HCT116 (cell line): Measurements from ENCODE around the gene DOCK4. TPM values are rescaled to one million over a fixed set of nuclear protein-coding genes. Genes with fewer than 3 reads are reported as not detected.

ENCODE experiments used
- ATAC-seq: fragments of 200-7000 bp; cut with Tn5 transposase; 2 replicates; pipeline ENCODE4 v1.9.1; 2020; ENCODE audit warnings: mild to moderate bottlenecking, moderate library complexity
- BruUV-seq: library from RNA; stranded (reverse); fragments of 400-500 nt; replicated peaks from 2 replicates; lab custom pipeline; 2021; lab: Mats Ljungman, UMichigan
- CTCF ChIA-PET: fragments of 300-600 bp; sonication (Branson Sonifier 250); formaldehyde crosslinking; loops from one replicate; lab custom pipeline; 2021; ENCODE audit warnings: antibody characterized with exemption; lab: Charles Lee
- POLR2A ChIA-PET: fragments of 300-600, 350-600 bp; sonication (Branson Sonifier 250); formaldehyde crosslinking; loops from one replicate; lab custom pipeline; 2021; ENCODE audit warnings: antibody characterized with exemption; lab: Charles Lee
- RAD21 ChIA-PET, 2 experiments: fragments of 300-600 bp; sonication (Branson Sonifier 250); formaldehyde crosslinking; loops; one replicate each; lab custom pipeline; 2023; ENCODE audit warnings: low total read pairs in 2 of 2; ENCODE audit not compliant: uncharacterized antibody in 2 of 2, unreplicated experiment in 2 of 2, low non-redundant PET in 1 of 2; lab: Charles Lee
- DNase-seq: peaks from one replicate; pipeline ENCODE4 v3.0.0-alpha.2; 2010; ENCODE audit warnings: low read depth, low spot score
- H2AFZ ChIP-seq: fragments of 200-600 bp; shearing (Covaris generic), sonication (generic); 2 replicates; pipeline ENCODE4 v1.6.1; 2017; ENCODE audit warnings: low read depth, mixed run types, mixed read lengths, antibody characterized with exemption, low read length; ENCODE audit not compliant: poor library complexity, severe bottlenecking
- H3K27ac ChIP-seq: 2 replicates; pipeline ENCODE4 v1.5.1; 2012; ENCODE audit warnings: low read depth, low read length
- H3K27me3 ChIP-seq: fragments of 200-600 bp; sonication (generic); 2 replicates; pipeline ENCODE4 v1.6.1; 2016; ENCODE audit warnings: mixed run types, low read length, mixed read lengths; ENCODE audit not compliant: insufficient read depth
- H3K36me3 ChIP-seq, 2 experiments: fragments of 200-500 bp in 1 of 2; fragments of 200-600 bp in 1 of 2; sonication (Bioruptor generic) in 1 of 2; sonication (generic) in 1 of 2; 2 replicates each; pipeline versions ENCODE4 v1.5.1 to v1.6.1; 2014 to 2016; ENCODE audit warnings: low read length in 2 of 2, inconsistent platforms in 1 of 2, mixed read lengths in 1 of 2, mixed run types in 1 of 2; ENCODE audit not compliant: insufficient read depth in 2 of 2, control insufficient read depth in 1 of 2
- H3K4me1 ChIP-seq, 2 experiments: fragments of 200-600 bp in 1 of 2; sonication (generic) in 1 of 2; 2 replicates each; pipeline versions ENCODE4 v1.5.1 to v1.6.1; 2012 to 2017; ENCODE audit warnings: low read length in 2 of 2, inconsistent platforms in 1 of 2, mild to moderate bottlenecking in 1 of 2, mixed read lengths in 1 of 2, mixed run types in 1 of 2, moderate library complexity in 1 of 2; ENCODE audit not compliant: insufficient read depth in 2 of 2, control insufficient read depth in 1 of 2
- H3K4me2 ChIP-seq: fragments of 200-600 bp; sonication (generic); 2 replicates; pipeline ENCODE4 v1.6.1; 2017; ENCODE audit warnings: mixed run types, low read length, mixed read lengths
- H3K4me3 ChIP-seq, 2 experiments: fragments of 200-600 bp in 1 of 2; sonication (generic) in 1 of 2; replicated peaks in 1 of 2; 2 replicates each; pipeline ENCODE4 v1.5.1; 2011 to 2016; ENCODE audit warnings: low read length in 2 of 2, control low read depth in 1 of 2, low read depth in 1 of 2, mild to moderate bottlenecking in 1 of 2, mixed read lengths in 1 of 2, mixed run types in 1 of 2
- H3K79me2 ChIP-seq: fragments of 200-600 bp; sonication (generic); 2 replicates; pipeline ENCODE4 v1.6.1; 2017; ENCODE audit warnings: mild to moderate bottlenecking, mixed run types, low read length, moderate library complexity, mixed read lengths; ENCODE audit not compliant: insufficient read depth
- H3K9ac ChIP-seq: fragments of 200-600 bp; sonication (generic); 2 replicates; pipeline ENCODE4 v1.6.1; 2016; ENCODE audit warnings: low read length, mixed read lengths
- H3K9me2 ChIP-seq: fragments of 200-600 bp; sonication (generic), shearing (Covaris generic); 2 replicates; pipeline ENCODE4 v1.6.1; 2017; ENCODE audit warnings: mixed run types, mild to moderate bottlenecking, moderate library complexity; ENCODE audit not compliant: insufficient read depth
- H3K9me3 ChIP-seq, 2 experiments: fragments of 200-500 bp in 1 of 2; fragments of 200-600 bp in 1 of 2; sonication (Bioruptor generic) in 1 of 2; sonication (generic) in 1 of 2; 2 replicates each; pipeline ENCODE4 v1.6.1; 2014 to 2017; ENCODE audit warnings: low read length in 2 of 2, mixed read lengths in 2 of 2, inconsistent platforms in 1 of 2, low read depth in 1 of 2, mild to moderate bottlenecking in 1 of 2, mixed run types in 1 of 2, moderate library complexity in 1 of 2; ENCODE audit not compliant: control insufficient read depth in 1 of 2, insufficient read depth in 1 of 2
- H4K20me1 ChIP-seq: fragments of 200-600 bp; sonication (generic), shearing (Covaris generic); 2 replicates; pipeline ENCODE4 v1.6.1; 2017; ENCODE audit warnings: mixed run types, mild to moderate bottlenecking, moderate library complexity; ENCODE audit not compliant: insufficient read depth
- CBX3 ChIP-seq: IDR thresholded peaks from 2 replicates; pipeline ENCODE4 v1.6.1; 2012; ENCODE audit warnings: low read depth
- CEBPB ChIP-seq: IDR thresholded peaks from 2 replicates; pipeline ENCODE4 v1.6.1; 2012; ENCODE audit warnings: low read depth
- EZH2 ChIP-seq: fragments of 200-600 bp; sonication (generic); IDR thresholded peaks from 2 replicates; pipeline ENCODE4 v1.6.1; 2017; ENCODE audit warnings: antibody characterized with exemption, mixed run types
- JUND ChIP-seq: IDR thresholded peaks from 2 replicates; pipeline ENCODE4 v1.6.1; 2012
- POLR2A ChIP-seq: IDR thresholded peaks from 2 replicates; pipeline ENCODE4 v1.7.0; 2011; ENCODE audit warnings: borderline replicate concordance; ENCODE audit not compliant: insufficient read depth, insufficient read length; ENCODE audit errors: extremely low read depth
- POLR2AphosphoS5 ChIP-seq: IDR thresholded peaks from 2 replicates; pipeline ENCODE4 v1.6.1; 2011; ENCODE audit warnings: mild to moderate bottlenecking, low read depth, low read length, moderate library complexity
- RAD21 ChIP-seq: IDR thresholded peaks from 2 replicates; pipeline ENCODE4 v1.6.1; 2012; ENCODE audit warnings: low read depth, mild to moderate bottlenecking
- TCF7L2 ChIP-seq: IDR thresholded peaks from 2 replicates; pipeline ENCODE4 v1.7.0; 2011; ENCODE audit warnings: borderline replicate concordance, inconsistent platforms; ENCODE audit not compliant: insufficient read depth, insufficient read length; ENCODE audit errors: extremely low read depth
- YY1 ChIP-seq: IDR thresholded peaks from 2 replicates; pipeline ENCODE4 v1.6.1; 2011; ENCODE audit warnings: low read length, low read depth, moderate library complexity, mild to moderate bottlenecking; ENCODE audit not compliant: insufficient replicate concordance; ENCODE audit errors: extremely low read depth
- intact Hi-C: fragments of 100-400 bp; cut with micrococcal nuclease; formaldehyde crosslinking; loops from 2 replicates; pipeline ENCODE4 v1.10.0; 2022
- total RNA-seq: library from RNA; stranded (reverse); gene quantifications from one replicate; pipeline ENCODE4 v1.2.1, GENCODE V29; 2021; ENCODE audit not compliant: unreplicated experiment
- TF ChIP-seq, protein P1 (sequence below): IDR thresholded peaks from 2 replicates; pipeline ENCODE4 v1.6.1; 2011; ENCODE audit warnings: mild to moderate bottlenecking, low read length, moderate library complexity; ENCODE audit not compliant: insufficient replicate concordance; ENCODE audit errors: extremely low read depth
- TF ChIP-seq, protein P2 (sequence below): IDR thresholded peaks from 2 replicates; pipeline ENCODE4 v1.6.1; 2012

Gene DOCK4
- total RNA-seq, 1 experiment from 2014 or later: 2.2 TPM

DNA sequence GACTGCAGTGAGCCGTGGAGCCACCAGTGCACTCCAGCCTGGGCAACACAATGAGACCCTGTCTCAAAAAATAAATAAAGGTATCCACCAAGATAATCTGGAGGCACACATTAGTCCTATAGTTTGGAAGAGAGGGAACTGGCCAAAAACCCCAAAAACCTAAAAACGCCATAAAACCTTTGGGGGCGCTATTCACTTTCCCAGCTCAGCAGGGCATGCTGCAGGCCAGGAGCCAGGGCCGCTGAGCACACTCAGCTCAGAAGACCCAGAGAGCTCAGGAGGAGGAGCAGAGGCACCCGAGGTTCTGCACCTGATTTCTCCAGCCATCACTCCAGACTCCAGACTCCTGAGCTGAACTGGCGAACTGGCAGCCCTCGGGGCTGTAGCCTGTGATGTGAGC, 476.7 kb downstream of the DOCK4 start:
- Histone ChIP-seq H3K4me3 (no peak overlapping the region), H2AFZ (no peak overlapping the region), H3K4me1 (no peaks in the 10 kb centered on the region), H3K27ac (no peak overlapping the region), H3K79me2 (no peaks in the 10 kb centered on the region), H3K36me3 (no peaks in the 10 kb centered on the region), H4K20me1 (no peaks in the 10 kb centered on the region), H3K9me2 (no peaks in the 10 kb centered on the region), H3K9me3 (no peaks in the 10 kb centered on the region), H3K4me2 (no peak overlapping the region), H3K27me3 (no peaks in the 10 kb centered on the region), H3K9ac (no peak overlapping the region)
- no peak for ATAC-seq
- intact Hi-C loops: no loop called here
- BruUV-seq: no TSS peak
- CTCF ChIA-PET: no interaction called here
- POLR2A ChIA-PET: no interaction called here
- RAD21 ChIA-PET: no interaction called here
- no peak for DNase-seq
- TF ChIP-seq YY1 (no peak), RAD21 (no peak), POLR2AphosphoS5 (no peak), CBX3 (no peak), TCF7L2 (no peak), EZH2 (no peak), CEBPB (no peak), JUND (no peak), POLR2A (no peak)
- TF ChIP-seq, protein P1, sequence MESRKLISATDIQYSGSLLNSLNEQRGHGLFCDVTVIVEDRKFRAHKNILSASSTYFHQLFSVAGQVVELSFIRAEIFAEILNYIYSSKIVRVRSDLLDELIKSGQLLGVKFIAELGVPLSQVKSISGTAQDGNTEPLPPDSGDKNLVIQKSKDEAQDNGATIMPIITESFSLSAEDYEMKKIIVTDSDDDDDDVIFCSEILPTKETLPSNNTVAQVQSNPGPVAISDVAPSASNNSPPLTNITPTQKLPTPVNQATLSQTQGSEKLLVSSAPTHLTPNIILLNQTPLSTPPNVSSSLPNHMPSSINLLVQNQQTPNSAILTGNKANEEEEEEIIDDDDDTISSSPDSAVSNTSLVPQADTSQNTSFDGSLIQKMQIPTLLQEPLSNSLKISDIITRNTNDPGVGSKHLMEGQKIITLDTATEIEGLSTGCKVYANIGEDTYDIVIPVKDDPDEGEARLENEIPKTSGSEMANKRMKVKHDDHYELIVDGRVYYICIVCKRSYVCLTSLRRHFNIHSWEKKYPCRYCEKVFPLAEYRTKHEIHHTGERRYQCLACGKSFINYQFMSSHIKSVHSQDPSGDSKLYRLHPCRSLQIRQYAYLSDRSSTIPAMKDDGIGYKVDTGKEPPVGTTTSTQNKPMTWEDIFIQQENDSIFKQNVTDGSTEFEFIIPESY: no peak
- TF ChIP-seq, protein P2, sequence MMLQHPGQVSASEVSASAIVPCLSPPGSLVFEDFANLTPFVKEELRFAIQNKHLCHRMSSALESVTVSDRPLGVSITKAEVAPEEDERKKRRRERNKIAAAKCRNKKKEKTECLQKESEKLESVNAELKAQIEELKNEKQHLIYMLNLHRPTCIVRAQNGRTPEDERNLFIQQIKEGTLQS: no peak
